RWPE1 (cell line): Measurements from ENCODE around the gene NUPR1.
A peak's percentile ranks its signal among the peaks of the same experiment; 100 is the strongest.
"Not testable (repeated sequence)": the region's sequence is repeated elsewhere in the genome, so short reads cannot be mapped to it uniquely, and the experiment has no call there.

ENCODE experiments used
- CTCF ChIA-PET: fragments of 350-600 bp; sonication (Branson Sonifier 250); formaldehyde crosslinking; extraction: SDS; loops from one replicate; lab custom pipeline; 2021; lab: Yijun Ruan, JAX
- POLR2A ChIA-PET: fragments of 400-600 bp; formaldehyde crosslinking; extraction: SDS; loops from one replicate; lab custom pipeline; 2020; ENCODE audit warnings: antibody characterized with exemption; ENCODE audit not compliant: low non-redundant PET; lab: Yijun Ruan, JAX
- DNase-seq: peaks from one replicate; pipeline ENCODE4 v3.0.0; 2012; ENCODE audit warnings: low spot score
- H3K27ac ChIP-seq: fragments of 450-650 bp; 2 replicates; pipeline ENCODE4 v1.5.1; 2017
- TF ChIP-seq, protein P1 (sequence below): fragments of 450-650 bp; conservative IDR thresholded peaks from 2 replicates; pipeline ENCODE4 v1.5.1; 2017; ENCODE audit warnings: low read depth, mild to moderate bottlenecking

NUPR1 gene

GRCh38 chr16:28501258-28502232, 37.2 kb downstream of the NUPR1 start:
- POLR2A ChIA-PET, result no interaction called here
- no peak for DNase-seq
- TF ChIP-seq, protein P1, sequence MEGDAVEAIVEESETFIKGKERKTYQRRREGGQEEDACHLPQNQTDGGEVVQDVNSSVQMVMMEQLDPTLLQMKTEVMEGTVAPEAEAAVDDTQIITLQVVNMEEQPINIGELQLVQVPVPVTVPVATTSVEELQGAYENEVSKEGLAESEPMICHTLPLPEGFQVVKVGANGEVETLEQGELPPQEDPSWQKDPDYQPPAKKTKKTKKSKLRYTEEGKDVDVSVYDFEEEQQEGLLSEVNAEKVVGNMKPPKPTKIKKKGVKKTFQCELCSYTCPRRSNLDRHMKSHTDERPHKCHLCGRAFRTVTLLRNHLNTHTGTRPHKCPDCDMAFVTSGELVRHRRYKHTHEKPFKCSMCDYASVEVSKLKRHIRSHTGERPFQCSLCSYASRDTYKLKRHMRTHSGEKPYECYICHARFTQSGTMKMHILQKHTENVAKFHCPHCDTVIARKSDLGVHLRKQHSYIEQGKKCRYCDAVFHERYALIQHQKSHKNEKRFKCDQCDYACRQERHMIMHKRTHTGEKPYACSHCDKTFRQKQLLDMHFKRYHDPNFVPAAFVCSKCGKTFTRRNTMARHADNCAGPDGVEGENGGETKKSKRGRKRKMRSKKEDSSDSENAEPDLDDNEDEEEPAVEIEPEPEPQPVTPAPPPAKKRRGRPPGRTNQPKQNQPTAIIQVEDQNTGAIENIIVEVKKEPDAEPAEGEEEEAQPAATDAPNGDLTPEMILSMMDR, result no peak
- CTCF ChIA-PET, result no interaction called here
- no peak overlapping the region for H3K27ac ChIP-seq

- POLR2A ChIA-PET, CTCF ChIA-PET: not testable (repeated sequence)
Measured at GRCh38 chr16:28500476-28501180, 38.1 kb downstream of the NUPR1 start.

GRCh38 chr16:28499854-28500253, 38.9 kb downstream of the NUPR1 start:
- H3K27ac ChIP-seq, result no peak overlapping the region
- CTCF ChIA-PET, result no interaction called here
- TF ChIP-seq, protein P1, result no peak
- POLR2A ChIA-PET, result no interaction called here
- DNase-seq, result no peak

More at GRCh38 chr16:28500476-28501180, 38.1 kb downstream of the NUPR1 start:
- DNase-seq, result not testable (repeated sequence)
- peak overlapping the region; percentile 6; the same call in 1 of the 2 replicates for H3K27ac ChIP-seq

DNA sequence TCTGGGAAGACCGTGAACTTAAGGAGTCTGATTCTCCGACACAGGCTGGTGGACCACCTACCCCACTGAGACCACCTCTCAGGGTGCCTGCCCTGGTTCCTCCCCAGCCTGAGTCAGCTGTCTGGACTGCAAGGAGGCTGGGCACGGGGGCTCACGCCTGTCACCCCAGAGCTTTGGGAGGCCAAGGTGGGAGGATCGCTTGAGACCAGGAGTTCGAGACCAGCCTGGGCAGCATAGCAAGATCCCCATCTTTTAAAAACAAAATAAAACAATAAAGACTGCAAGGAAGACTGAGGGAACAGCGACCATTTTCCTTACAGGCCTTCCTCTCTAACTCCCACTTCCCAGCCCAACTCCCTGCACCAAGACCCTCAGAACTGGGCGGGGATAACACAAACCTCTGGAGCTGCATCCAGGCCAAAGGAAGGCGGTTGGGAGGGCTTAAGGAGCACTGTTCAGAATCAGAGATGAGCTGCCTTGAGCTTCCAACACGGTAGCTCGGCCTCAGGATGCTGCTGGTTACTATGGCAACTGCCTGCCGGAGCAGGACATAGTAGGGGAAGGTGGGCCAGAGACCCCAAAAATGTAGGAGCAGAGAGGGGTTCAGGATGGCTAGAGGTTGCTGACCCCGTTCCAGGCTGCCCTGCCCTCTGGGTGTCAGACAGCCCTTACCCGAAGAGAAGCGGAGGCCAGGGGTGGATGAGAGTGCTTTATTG, 40.0 kb downstream of the NUPR1 start:
- no peak overlapping the region for H3K27ac ChIP-seq
- TF ChIP-seq, protein P1, result no peak
- DNase-seq, result no peak
- ChIA-PET POLR2A (no interaction called here), CTCF (no interaction called here)

DNA sequence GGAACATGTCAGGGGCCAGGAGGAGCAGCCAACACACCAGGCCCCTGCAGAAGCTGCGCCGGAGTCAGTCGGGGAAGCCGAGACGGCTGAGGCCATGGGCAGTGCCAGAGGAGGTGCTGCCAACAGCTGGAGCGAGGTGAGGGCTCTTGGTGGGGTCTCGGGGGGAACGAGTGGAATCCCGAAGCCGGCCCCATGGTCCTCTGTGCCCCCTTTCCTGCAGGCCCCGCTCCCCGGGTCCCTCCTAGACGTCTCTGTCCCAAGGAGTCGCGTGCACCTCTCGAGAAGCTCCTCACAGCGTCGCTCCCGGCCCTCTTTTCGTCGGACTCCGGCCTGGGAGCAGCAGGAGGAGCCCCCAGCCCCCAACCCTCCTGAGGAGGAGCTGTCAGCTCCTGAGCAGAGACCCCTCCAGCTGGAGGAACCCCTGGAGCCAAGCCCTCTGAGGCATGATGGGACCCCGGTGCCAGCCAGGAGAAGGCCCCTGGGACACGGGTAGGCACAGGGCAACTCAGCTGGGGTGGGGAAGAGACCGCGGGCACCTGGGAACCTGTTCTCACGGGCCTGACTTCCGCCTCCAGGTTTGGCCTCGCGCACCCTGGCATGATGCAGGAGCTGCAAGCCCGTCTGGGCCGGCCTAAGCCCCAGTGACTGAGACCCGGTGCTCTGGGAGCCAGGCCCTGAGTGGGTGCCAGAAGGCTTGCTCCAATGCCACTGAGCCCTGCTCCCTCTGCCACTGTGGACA, 40.7 kb downstream of the NUPR1 start:
- CTCF ChIA-PET, result no interaction called here
- TF ChIP-seq, protein P1, result no peak
- DNase-seq, result no peak
- no peak overlapping the region for H3K27ac ChIP-seq
- POLR2A ChIA-PET, result no interaction called here

DNA sequence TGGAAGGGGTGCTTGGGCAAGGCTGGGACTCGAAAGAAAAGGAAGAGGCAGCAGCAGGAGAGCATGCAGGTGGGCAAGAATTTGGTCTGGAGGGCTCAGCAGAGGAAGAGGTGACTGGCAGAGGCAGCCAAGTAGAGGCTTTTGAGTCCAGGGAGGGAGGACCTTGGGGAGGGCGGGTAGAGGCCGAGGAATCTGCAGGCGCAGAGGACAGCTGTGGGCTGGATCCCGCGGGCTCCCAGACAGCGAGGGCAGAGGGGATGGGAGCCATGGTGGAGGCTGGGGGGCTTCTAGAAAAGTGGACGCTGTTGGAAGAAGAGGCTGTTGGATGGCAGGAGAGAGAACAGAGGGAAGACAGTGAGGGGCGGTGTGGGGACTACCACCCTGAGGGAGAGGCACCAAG, 41.4 kb downstream of the NUPR1 start:
- DNase-seq, result no peak
- CTCF ChIA-PET, result no interaction called here
- POLR2A ChIA-PET, result no interaction called here
- TF ChIP-seq, protein P1, result no peak
- H3K27ac ChIP-seq, result no peak overlapping the region
